DND-41 (cell line): ENCODE measurements around the gene SPESP1.

Experiments
- ATAC-seq: fragments of 200-7000 bp; cut with Tn5 transposase; 3 replicates; pipeline ENCODE4 v1.9.1; 2021; ENCODE audit warnings: low read depth; ENCODE audit not compliant: insufficient read depth
- DNase-seq: peaks from one replicate; pipeline ENCODE4 v3.0.0-alpha.2; 2020
- H2AFZ ChIP-seq: 2 replicates; pipeline ENCODE4 v1.6.0; 2012; ENCODE audit warnings: low read depth, low read length
- H3K27ac ChIP-seq: 2 replicates; pipeline ENCODE4 v1.5.1; 2012; ENCODE audit warnings: low read length, inconsistent platforms
- H3K27me3 ChIP-seq: fragments of 200-600 bp; sonication (generic); 2 replicates; pipeline ENCODE4 v1.6.0; 2012; ENCODE audit warnings: low read length, mild to moderate bottlenecking, inconsistent platforms; ENCODE audit not compliant: insufficient read depth, poor library complexity
- H3K36me3 ChIP-seq: 2 replicates; pipeline ENCODE4 v1.5.1; 2012; ENCODE audit warnings: low read length, inconsistent platforms; ENCODE audit not compliant: insufficient read depth
- H3K4me1 ChIP-seq: 2 replicates; pipeline ENCODE4 v1.5.1; 2012; ENCODE audit warnings: mild to moderate bottlenecking, low read length; ENCODE audit not compliant: insufficient read depth
- H3K4me2 ChIP-seq: 2 replicates; pipeline ENCODE4 v1.6.0; 2012; ENCODE audit warnings: mild to moderate bottlenecking, moderate library complexity, low read length, inconsistent platforms; ENCODE audit not compliant: insufficient read depth
- H3K4me3 ChIP-seq, 2 experiments: fragments of 200-600 bp in 1 of 2; shearing (Covaris generic) in 1 of 2; 2 replicates each; pipeline ENCODE4 v1.5.1; 2012 to 2016; ENCODE audit warnings: inconsistent platforms in 2 of 2, low read length in 2 of 2, mild to moderate bottlenecking in 2 of 2, low read depth in 1 of 2, moderate library complexity in 1 of 2
- H3K79me2 ChIP-seq: 2 replicates; pipeline ENCODE4 v1.6.0; 2012; ENCODE audit warnings: low read length, inconsistent platforms; ENCODE audit not compliant: insufficient read depth
- H3K9ac ChIP-seq: 2 replicates; pipeline ENCODE4 v1.6.0; 2012; ENCODE audit warnings: low read depth, mild to moderate bottlenecking, inconsistent platforms, low read length, moderate library complexity
- H3K9me3 ChIP-seq: 2 replicates; pipeline ENCODE4 v1.5.1; 2012; ENCODE audit warnings: low read length, moderate library complexity, mild to moderate bottlenecking, inconsistent platforms; ENCODE audit not compliant: insufficient read depth, severe bottlenecking
- H4K20me1 ChIP-seq: 2 replicates; pipeline ENCODE4 v1.6.0; 2012; ENCODE audit warnings: low read length; ENCODE audit not compliant: insufficient read depth
- EZH2 ChIP-seq: IDR thresholded peaks from 3 replicates; pipeline ENCODE4 v1.6.1; 2012; ENCODE audit warnings: borderline replicate concordance, low read depth, mild to moderate bottlenecking, moderate library complexity, low read length, inconsistent platforms; ENCODE audit not compliant: severe bottlenecking
- TF ChIP-seq, protein P1 (sequence below): IDR thresholded peaks from 2 replicates; pipeline ENCODE4 v1.5.1; 2012; ENCODE audit warnings: borderline replicate concordance, low read length, moderate library complexity, mild to moderate bottlenecking; ENCODE audit not compliant: poor library complexity, severe bottlenecking; ENCODE audit errors: extremely low read depth

The SPESP1 gene

DNA sequence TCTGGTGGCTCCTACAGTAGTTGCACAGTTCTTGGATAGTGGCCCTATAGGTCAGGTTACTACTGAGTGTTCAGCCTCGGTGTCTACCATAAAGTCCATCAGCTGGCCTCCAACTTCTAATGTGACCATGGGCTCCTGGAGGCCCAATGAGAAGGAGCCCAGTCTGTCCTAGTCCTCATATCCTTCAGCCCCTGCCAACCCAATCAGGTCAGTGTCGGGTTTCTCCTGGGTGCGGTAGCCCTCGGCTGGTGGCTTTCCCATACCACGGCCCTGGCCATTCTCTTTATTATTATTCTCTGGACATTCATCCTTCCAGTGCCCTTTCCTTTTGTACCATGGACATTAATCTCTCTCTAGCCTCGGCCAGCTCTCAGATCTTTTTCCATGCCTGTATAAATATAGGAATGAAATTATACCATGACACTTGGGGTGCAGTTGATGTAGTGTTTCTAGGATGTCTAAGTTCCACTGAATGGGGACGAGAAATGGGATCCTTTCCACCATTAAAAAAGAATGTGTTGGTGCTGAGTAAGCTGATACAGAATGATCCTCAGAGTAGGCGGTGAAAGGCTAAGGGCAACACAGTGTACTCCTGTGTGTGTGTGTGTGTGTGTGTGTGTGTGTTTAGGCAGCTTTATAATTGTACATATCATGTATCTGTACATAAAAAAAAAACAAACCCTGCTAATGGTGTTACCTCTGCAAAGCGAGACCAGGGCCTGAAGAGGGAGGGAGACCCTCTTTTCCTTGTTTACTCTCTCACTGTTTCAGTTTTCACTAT lies 64.8 kb downstream of the SPESP1 start:
- H3K79me2 ChIP-seq: no peaks in the 10 kb centered on the region
- no peak overlapping the region for H2AFZ ChIP-seq
- no peaks in the 10 kb centered on the region for H4K20me1 ChIP-seq
- no peaks in the 10 kb centered on the region for H3K9me3 ChIP-seq
- peaks cover 5% of the 10 kb centered on the region for H3K27me3 ChIP-seq
- no peak for DNase-seq
- H3K27ac ChIP-seq: no peak overlapping the region
- ATAC-seq: no peak
- no peaks in the 10 kb centered on the region for H3K4me1 ChIP-seq
- no peak for TF ChIP-seq EZH2
- TF ChIP-seq, protein P1, sequence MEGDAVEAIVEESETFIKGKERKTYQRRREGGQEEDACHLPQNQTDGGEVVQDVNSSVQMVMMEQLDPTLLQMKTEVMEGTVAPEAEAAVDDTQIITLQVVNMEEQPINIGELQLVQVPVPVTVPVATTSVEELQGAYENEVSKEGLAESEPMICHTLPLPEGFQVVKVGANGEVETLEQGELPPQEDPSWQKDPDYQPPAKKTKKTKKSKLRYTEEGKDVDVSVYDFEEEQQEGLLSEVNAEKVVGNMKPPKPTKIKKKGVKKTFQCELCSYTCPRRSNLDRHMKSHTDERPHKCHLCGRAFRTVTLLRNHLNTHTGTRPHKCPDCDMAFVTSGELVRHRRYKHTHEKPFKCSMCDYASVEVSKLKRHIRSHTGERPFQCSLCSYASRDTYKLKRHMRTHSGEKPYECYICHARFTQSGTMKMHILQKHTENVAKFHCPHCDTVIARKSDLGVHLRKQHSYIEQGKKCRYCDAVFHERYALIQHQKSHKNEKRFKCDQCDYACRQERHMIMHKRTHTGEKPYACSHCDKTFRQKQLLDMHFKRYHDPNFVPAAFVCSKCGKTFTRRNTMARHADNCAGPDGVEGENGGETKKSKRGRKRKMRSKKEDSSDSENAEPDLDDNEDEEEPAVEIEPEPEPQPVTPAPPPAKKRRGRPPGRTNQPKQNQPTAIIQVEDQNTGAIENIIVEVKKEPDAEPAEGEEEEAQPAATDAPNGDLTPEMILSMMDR: no peak
- H3K9ac ChIP-seq: no peak overlapping the region
- H3K36me3 ChIP-seq: no peaks in the 10 kb centered on the region
- H3K4me2 ChIP-seq: no peak overlapping the region
- H3K4me3 ChIP-seq: no peak overlapping the region
